ENCODE data around the gene ZMPSTE24. TPM values are rescaled to one million over a fixed set of nuclear protein-coding genes. Genes with fewer than 3 reads are reported as not detected.

The ZMPSTE24 gene
- polyA plus RNA-seq, 1 donor from 2014 or later, result 32.9 TPM

- Histone ChIP-seq H3K27ac (ENCODE audit: low read length) (no peak overlapping the region), H3K9me2 (ENCODE audit: insufficient read depth, low read length) (no peaks in the 10 kb centered on the region), H3K4me3 (ENCODE audit: low read length) (no peak overlapping the region), H3K4me2 (ENCODE audit: low read length) (no peak overlapping the region), H3K27me3 (ENCODE audit: insufficient read depth, low read depth, low read length) (no peaks in the 10 kb centered on the region), H3K9ac (ENCODE audit: low read length) (no peak overlapping the region), H3K79me2 (replicated peaks; ENCODE audit: insufficient read depth, low read length) (peaks cover 31% of the 10 kb centered on the region), H2AFZ (ENCODE audit: low read depth, low read length) (no peak overlapping the region), H3K36me3 (ENCODE audit: insufficient read depth, low read length) (no peaks in the 10 kb centered on the region), H4K20me1 (ENCODE audit: insufficient read depth) (no peaks in the 10 kb centered on the region), H3F3A (ENCODE audit: insufficient read depth, low read length, poor library complexity, severe bottlenecking) (no peaks in the 10 kb centered on the region), H3K9me3 (ENCODE audit: low read length) (no peaks in the 10 kb centered on the region)
- TF ChIP-seq EZH2 (IDR thresholded peaks at IDR 0.05; ENCODE audit: borderline replicate concordance, insufficient read depth, low read length, poor library complexity, severe bottlenecking) (no peak), MXI1 (conservative IDR thresholded peaks at IDR 0.05; ENCODE audit: poor library complexity, severe bottlenecking) (no peak), POLR2AphosphoS5 (IDR thresholded peaks at IDR 0.05) (no peak), REST (IDR thresholded peaks at IDR 0.05; ENCODE audit: borderline replicate concordance) (no peak), EP300 (conservative IDR thresholded peaks at IDR 0.05; ENCODE audit: poor library complexity, severe bottlenecking) (no peak), CTCF (IDR thresholded peaks at IDR 0.05; ENCODE audit: poor library complexity, severe bottlenecking) (no peak), SMC3 (conservative IDR thresholded peaks at IDR 0.05; ENCODE audit: poor library complexity) (no peak)
Measured at GRCh38 chr1:40255231-40255630, 2.8 kb upstream of the ZMPSTE24 start.

- peak overlapping the region; percentile 75 for H3K4me2 ChIP-seq (ENCODE audit: low read length)
Measured at GRCh38 chr1:40256401-40257084, 1.5 kb upstream of the ZMPSTE24 start.

More at GRCh38 chr1:40256401-40257084, 1.5 kb upstream of the ZMPSTE24 start:
- no peaks in the 10 kb centered on the region for H3K9me3 ChIP-seq (ENCODE audit: low read length)
- peak overlapping the region; percentile 90 for H3K9ac ChIP-seq (ENCODE audit: low read length)
- peaks cover 36% of the 10 kb centered on the region for H3K79me2 ChIP-seq (replicated peaks; ENCODE audit: insufficient read depth, low read length)
- peak overlapping the region; percentile 94 for H3K27ac ChIP-seq (ENCODE audit: low read length)
- H3K36me3 ChIP-seq (ENCODE audit: insufficient read depth, low read length), result no peaks in the 10 kb centered on the region
- H3K9me2 ChIP-seq (ENCODE audit: insufficient read depth, low read length), result no peaks in the 10 kb centered on the region
- no peaks in the 10 kb centered on the region for H3F3A ChIP-seq (ENCODE audit: insufficient read depth, low read length, poor library complexity, severe bottlenecking)
- H3K4me3 ChIP-seq (ENCODE audit: low read length), result peak overlapping the region; percentile 77
- no peaks in the 10 kb centered on the region for H3K27me3 ChIP-seq (ENCODE audit: insufficient read depth, low read depth, low read length)
- TF ChIP-seq TAF1 (IDR thresholded peaks at IDR 0.05; ENCODE audit: low read depth), result no peak
- TF ChIP-seq RAD21 (conservative IDR thresholded peaks at IDR 0.05), result no peak
- TF ChIP-seq EZH2 (IDR thresholded peaks at IDR 0.05; ENCODE audit: borderline replicate concordance, insufficient read depth, low read length, poor library complexity, severe bottlenecking), result no peak
- no peak for TF ChIP-seq EP300 (conservative IDR thresholded peaks at IDR 0.05; ENCODE audit: poor library complexity, severe bottlenecking)
- peak overlapping the region; percentile 99 for H2AFZ ChIP-seq (ENCODE audit: low read depth, low read length)
- no peaks in the 10 kb centered on the region for H4K20me1 ChIP-seq (ENCODE audit: insufficient read depth)

All from neural cell (in vitro differentiated cells).